Keratinocyte (primary cell): Measurements from ENCODE around the gene HAUS1. TPM values are rescaled to one million over a fixed set of nuclear protein-coding genes. Genes with fewer than 3 reads are reported as not detected.

ENCODE experiments used
- DNase-seq: peaks from one replicate; pipeline ENCODE4 v3.0.0-alpha.2; 2011; ENCODE audit warnings: low read depth, missing footprints, low spot score
- FAIRE-seq: peaks from 2 replicates; lab custom pipeline; 2011; peaks lifted over from hg19 to GRCh38; lab: Jason Lieb, UNC
- H2AFZ ChIP-seq: 2 replicates; pipeline ENCODE4 v1.6.0; 2012; ENCODE audit warnings: low read length, control low read depth, inconsistent platforms; ENCODE audit not compliant: control insufficient read depth
- H3K27ac ChIP-seq: 2 replicates; pipeline ENCODE4 v1.5.1; 2011; ENCODE audit warnings: low read length; ENCODE audit not compliant: control insufficient read depth, insufficient read depth
- H3K27me3 ChIP-seq: 3 replicates; pipeline ENCODE4 v1.6.0; 2011; ENCODE audit warnings: low read length; ENCODE audit not compliant: control insufficient read depth, insufficient read depth; ENCODE audit errors: extremely low read depth
- H3K36me3 ChIP-seq, 2 experiments: 2 replicates in 1 of 2; 3 replicates in 1 of 2; pipeline ENCODE4 v1.5.1; 2011; ENCODE audit warnings: low read length in 2 of 2, mild to moderate bottlenecking in 1 of 2; ENCODE audit not compliant: control insufficient read depth in 2 of 2, insufficient read depth in 2 of 2; ENCODE audit errors: extremely low read depth in 1 of 2
- H3K4me1 ChIP-seq: 3 replicates; pipeline ENCODE4 v1.5.1; 2011; ENCODE audit warnings: low read length; ENCODE audit not compliant: control insufficient read depth, insufficient read depth; ENCODE audit errors: extremely low read depth
- H3K4me2 ChIP-seq: 3 replicates; pipeline ENCODE4 v1.6.0; 2011; ENCODE audit warnings: low read depth, low read length; ENCODE audit not compliant: control insufficient read depth, insufficient read depth; ENCODE audit errors: extremely low read depth
- H3K4me3 ChIP-seq, 3 experiments: fragments of 200-600 bp in 1 of 3; sonication (generic) in 1 of 3; 2 replicates in 2 of 3; 3 replicates in 1 of 3; pipeline ENCODE4 v1.5.1; 2011 to 2016; ENCODE audit warnings: low read length in 3 of 3, mild to moderate bottlenecking in 3 of 3, control low read depth in 2 of 3, inconsistent platforms in 1 of 3, low read depth in 1 of 3, mixed read lengths in 1 of 3, mixed run types in 1 of 3, moderate library complexity in 1 of 3; ENCODE audit not compliant: control insufficient read depth in 2 of 3, insufficient read depth in 2 of 3; ENCODE audit errors: extremely low read depth in 1 of 3
- H3K79me2 ChIP-seq: 2 replicates; pipeline ENCODE4 v1.6.0; 2012; ENCODE audit warnings: low read length; ENCODE audit not compliant: control insufficient read depth, insufficient read depth
- H3K9ac ChIP-seq: 3 replicates; pipeline ENCODE4 v1.6.0; 2011; ENCODE audit warnings: low read length; ENCODE audit not compliant: control insufficient read depth, insufficient read depth; ENCODE audit errors: extremely low read depth
- H3K9me1 ChIP-seq: 3 replicates; pipeline ENCODE4 v1.6.0; 2011; ENCODE audit warnings: low read length; ENCODE audit not compliant: control insufficient read depth, insufficient read depth; ENCODE audit errors: extremely low read depth
- H3K9me3 ChIP-seq: 2 replicates; pipeline ENCODE4 v1.5.1; 2012; ENCODE audit warnings: low read depth, low read length; ENCODE audit not compliant: control insufficient read depth
- H4K20me1 ChIP-seq: 3 replicates; pipeline ENCODE4 v1.6.0; 2011; ENCODE audit warnings: low read length; ENCODE audit not compliant: control insufficient read depth, insufficient read depth; ENCODE audit errors: extremely low read depth
- EZH2 ChIP-seq: IDR thresholded peaks from one replicate; pipeline ENCODE4 v1.6.1; 2012; ENCODE audit warnings: inconsistent platforms, mild to moderate bottlenecking, low read length, moderate library complexity
- dilution Hi-C: fragments of 300-500 bp; cut with MboI; formaldehyde crosslinking; loops from one replicate; pipeline ENCODE4 v1.7.0; 2020; ENCODE audit warnings: low sequenced_read_pairs; ENCODE audit not compliant: extremely low pct_ligation_motif_present
- polyA plus RNA-seq, 5 experiments: library from polyadenylated mRNA; depleted of rRNA in 3 of 5; stranded (reverse) in 3 of 5; stranded (forward) in 1 of 5; unstranded in 1 of 5; fragments of >200 nt; gene quantifications; 1 replicate in 1 of 5; 2 replicates in 3 of 5; 3 replicates in 1 of 5; pipeline versions ENCODE4 v1.2.1 to v1.2.3, GENCODE V29; 2011 to 2012; ENCODE audit warnings: missing spikeins in 2 of 5, low read depth in 1 of 5, low replicate concordance in 1 of 5
- TF ChIP-seq, protein P1 (sequence below), 3 experiments: IDR thresholded peaks in 1 of 3; conservative IDR thresholded peaks in 1 of 3; optimal IDR thresholded peaks in 1 of 3; 2 replicates in 2 of 3; 3 replicates in 1 of 3; pipeline versions ENCODE3 to v1.5.1; 2011; ENCODE audit warnings: low read length in 3 of 3, mild to moderate bottlenecking in 3 of 3, moderate library complexity in 2 of 3, control low read depth in 1 of 3, inconsistent platforms in 1 of 3; ENCODE audit not compliant: insufficient read depth in 2 of 3; ENCODE audit errors: extremely low read depth in 1 of 3

The HAUS1 gene
- polyA plus RNA-seq, 1 donor (not counting 4 experiments of a cell fraction or from before 2014, with no cell fraction given): 39.5 TPM

DNA sequence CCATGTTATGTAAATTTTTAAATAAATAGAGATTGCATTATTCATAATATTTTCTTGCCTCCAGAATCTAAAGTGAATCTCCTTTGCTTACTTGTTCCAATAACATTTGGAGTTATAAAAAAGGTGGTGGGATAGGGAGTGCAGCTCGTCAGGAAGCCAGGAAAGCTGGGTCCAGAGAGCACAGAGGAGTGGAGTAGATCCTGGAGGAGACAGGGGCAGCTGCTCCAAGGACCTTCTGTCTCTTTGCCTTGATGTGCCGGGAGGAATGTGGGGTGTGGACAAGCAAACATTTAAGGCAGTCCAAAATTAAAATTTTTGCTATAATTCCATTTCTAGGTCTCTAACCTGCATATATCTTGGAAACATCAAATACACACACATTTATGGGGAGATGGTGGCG is 29.3 kb downstream of the HAUS1 start:
- H3K4me1 ChIP-seq: no peaks in the 10 kb centered on the region
- dilution Hi-C loops: no loop called here

DNA sequence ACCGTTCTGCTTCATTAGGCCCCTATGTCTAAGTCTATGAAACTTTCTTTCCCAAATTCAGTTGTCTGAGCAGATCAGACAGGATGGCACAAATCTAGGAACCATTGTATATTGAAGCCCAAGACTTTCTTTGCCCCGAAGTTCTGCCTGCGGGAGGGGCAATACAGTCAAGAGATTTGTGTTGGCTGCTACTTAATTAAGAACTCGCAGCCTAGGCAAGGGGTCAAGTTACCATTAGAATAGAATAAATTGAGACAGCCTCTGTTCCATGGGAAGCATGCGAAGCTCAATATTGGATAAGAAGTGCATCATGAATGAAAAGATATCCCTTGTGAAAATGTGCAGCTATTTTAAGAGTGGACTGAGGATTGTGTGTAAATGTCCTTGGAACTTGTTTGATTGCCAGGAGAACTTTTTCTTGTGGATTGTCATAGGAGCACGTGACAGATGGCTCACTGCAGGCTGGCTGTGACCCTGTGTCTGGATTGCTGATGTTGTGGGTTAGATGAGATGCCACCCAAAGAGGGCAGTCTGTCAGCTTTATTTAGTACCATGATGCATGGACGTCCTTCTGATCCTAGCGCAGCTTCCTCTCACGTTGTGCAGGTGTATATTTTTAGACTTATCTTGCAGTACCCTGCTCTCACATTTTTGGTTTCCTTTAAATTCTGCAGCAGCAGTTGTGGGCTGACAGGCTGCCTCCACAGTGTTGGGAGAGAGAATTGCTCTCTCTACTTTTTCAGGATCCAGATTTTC is 30.9 kb downstream of the HAUS1 start:
- no peak for TF ChIP-seq EZH2
- Histone ChIP-seq H3K4me3 (no peak overlapping the region), H3K79me2 (no peaks in the 10 kb centered on the region), H3K9me1 (no peaks in the 10 kb centered on the region), H3K36me3 (peaks cover 0 to under 1% of the 10 kb centered on the region in 2 experiments), H3K27ac (no peak overlapping the region), H2AFZ (no peak overlapping the region), H4K20me1 (no peaks in the 10 kb centered on the region), H3K9me3 (no peaks in the 10 kb centered on the region), H3K9ac (no peak overlapping the region), H3K4me2 (no peak overlapping the region), H3K4me1 (no peaks in the 10 kb centered on the region), H3K27me3 (no peaks in the 10 kb centered on the region)
- dilution Hi-C loops: no loop called here
- DNase-seq (no peak), FAIRE-seq (no peak)

More for the DNA sequence above, 29.3 kb downstream of the HAUS1 start:
- Histone ChIP-seq H2AFZ (no peak overlapping the region), H3K9ac (no peak overlapping the region), H3K9me1 (no peaks in the 10 kb centered on the region), H4K20me1 (no peaks in the 10 kb centered on the region), H3K27ac (no peak overlapping the region), H3K4me2 (no peak overlapping the region), H3K79me2 (no peaks in the 10 kb centered on the region), H3K9me3 (no peaks in the 10 kb centered on the region), H3K27me3 (no peaks in the 10 kb centered on the region), H3K36me3 (peaks cover 0 to 2% of the 10 kb centered on the region in 2 experiments), H3K4me3 (no peak overlapping the region)
- no peak for DNase-seq
- no peak for FAIRE-seq
- TF ChIP-seq EZH2: no peak
- TF ChIP-seq, protein P1, sequence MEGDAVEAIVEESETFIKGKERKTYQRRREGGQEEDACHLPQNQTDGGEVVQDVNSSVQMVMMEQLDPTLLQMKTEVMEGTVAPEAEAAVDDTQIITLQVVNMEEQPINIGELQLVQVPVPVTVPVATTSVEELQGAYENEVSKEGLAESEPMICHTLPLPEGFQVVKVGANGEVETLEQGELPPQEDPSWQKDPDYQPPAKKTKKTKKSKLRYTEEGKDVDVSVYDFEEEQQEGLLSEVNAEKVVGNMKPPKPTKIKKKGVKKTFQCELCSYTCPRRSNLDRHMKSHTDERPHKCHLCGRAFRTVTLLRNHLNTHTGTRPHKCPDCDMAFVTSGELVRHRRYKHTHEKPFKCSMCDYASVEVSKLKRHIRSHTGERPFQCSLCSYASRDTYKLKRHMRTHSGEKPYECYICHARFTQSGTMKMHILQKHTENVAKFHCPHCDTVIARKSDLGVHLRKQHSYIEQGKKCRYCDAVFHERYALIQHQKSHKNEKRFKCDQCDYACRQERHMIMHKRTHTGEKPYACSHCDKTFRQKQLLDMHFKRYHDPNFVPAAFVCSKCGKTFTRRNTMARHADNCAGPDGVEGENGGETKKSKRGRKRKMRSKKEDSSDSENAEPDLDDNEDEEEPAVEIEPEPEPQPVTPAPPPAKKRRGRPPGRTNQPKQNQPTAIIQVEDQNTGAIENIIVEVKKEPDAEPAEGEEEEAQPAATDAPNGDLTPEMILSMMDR (optimal IDR thresholded peaks at IDR 0.05 in 1 of 3, IDR thresholded peaks at IDR 0.05 in 1 of 3, conservative IDR thresholded peaks at IDR 0.05 in 1 of 3; ENCODE audit: extremely low read depth in 1 of 3, insufficient read depth in 2 of 3, low read length in 3 of 3): no peak
